Activated CD8-positive, alpha-beta T cell treated with anti-CD3 and anti-CD28 coated beads for 36 hours (primary cell): ENCODE data around the gene MTERF2. TPM values are rescaled to one million over a fixed set of nuclear protein-coding genes. Genes with fewer than 3 reads are reported as not detected.

Experiments used
- ATAC-seq: fragments of 200-7000 bp; cut with Tn5 transposase; one replicate; pipeline ENCODE4 v1.10.0; 2021; ENCODE audit warnings: mild to moderate bottlenecking, moderate library complexity
- CTCF ChIA-PET: fragments of 350-600 bp; sonication (Branson Sonifier 250); formaldehyde crosslinking; loops from one replicate; lab custom pipeline; 2021; ENCODE audit warnings: antibody characterized with exemption; lab: Charles Lee
- POLR2A ChIA-PET: fragments of 350-600 bp; sonication (Branson Sonifier 250); formaldehyde crosslinking; loops from one replicate; lab custom pipeline; 2021; ENCODE audit warnings: antibody characterized with exemption; lab: Charles Lee
- DNase-seq: peaks from one replicate; pipeline ENCODE4 v3.0.0-alpha.2; 2020
- H3K27ac Mint-ChIP-seq: one replicate; pipeline ENCODE4 v1.8.0; 2021; ENCODE audit warnings: mild to moderate bottlenecking, mixed read lengths
- H3K27me3 Mint-ChIP-seq: one replicate; pipeline ENCODE4 v1.8.0; 2021; ENCODE audit warnings: mixed read lengths
- H3K36me3 Mint-ChIP-seq: one replicate; pipeline ENCODE4 v1.8.0; 2021; ENCODE audit warnings: low read depth, mixed read lengths
- H3K4me1 Mint-ChIP-seq: one replicate; pipeline ENCODE4 v1.8.0; 2021; ENCODE audit warnings: low read depth, mixed read lengths
- H3K4me3 Mint-ChIP-seq: one replicate; pipeline ENCODE4 v1.8.0; 2021; ENCODE audit warnings: mild to moderate bottlenecking, moderate library complexity, mixed read lengths
- H3K9me3 Mint-ChIP-seq: one replicate; pipeline ENCODE4 v1.8.0; 2021; ENCODE audit warnings: mixed read lengths
- intact Hi-C: fragments of 100-400 bp; cut with micrococcal nuclease; formaldehyde crosslinking; loops from one replicate; pipeline ENCODE4 v1.10.0; 2022
- total RNA-seq, 2 experiments: library from RNA; stranded (reverse); gene quantifications; one replicate each; pipeline ENCODE4 v1.2.3, GENCODE V29; 2021
- TF ChIP-seq, protein P1 (sequence below): fragments of 200-600 bp; IDR thresholded peaks from one replicate; pipeline ENCODE4 v1.8.0; 2022; ENCODE audit warnings: antibody characterized with exemption, mild to moderate bottlenecking

MTERF2 gene
- total RNA-seq, 2 experiments from 2014 or later, result 4.8 to 5.9 TPM

DNA sequence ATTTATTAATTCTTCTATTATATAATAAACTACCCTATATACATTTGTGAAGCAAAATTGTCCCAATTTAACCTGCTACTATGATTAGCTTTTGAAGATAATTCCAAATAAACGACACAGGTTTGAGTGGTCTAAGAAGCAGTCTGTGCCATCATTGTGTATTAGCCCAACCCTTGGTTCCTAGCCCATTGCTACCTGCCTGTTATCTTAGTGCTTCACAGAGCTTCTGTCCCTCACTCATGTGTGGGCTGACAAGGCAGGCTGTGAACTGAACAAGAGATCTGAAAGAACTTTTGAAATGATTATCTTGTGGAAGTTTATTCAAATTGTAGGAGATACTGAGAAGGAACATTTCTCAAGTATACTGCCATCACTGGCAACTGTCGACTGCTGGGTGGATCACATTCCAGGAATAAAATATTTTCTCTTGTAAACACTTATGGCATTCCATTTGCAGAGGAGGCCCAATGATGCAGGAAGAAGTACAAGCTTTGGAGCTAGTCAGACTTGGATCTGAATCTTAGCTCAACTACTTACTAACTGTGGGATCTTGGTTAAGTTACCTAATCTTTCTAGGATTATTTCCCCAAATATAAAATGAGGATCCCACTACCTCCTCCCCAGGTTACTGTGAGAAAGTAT lies 7.8 kb upstream of the MTERF2 start:
- CTCF ChIA-PET, result no interaction called here
- H3K4me1 Mint-ChIP-seq, result no peaks in the 10 kb centered on the region
- H3K36me3 Mint-ChIP-seq, result peaks cover 24% of the 10 kb centered on the region
- no peak for DNase-seq
- TF ChIP-seq, protein P1, sequence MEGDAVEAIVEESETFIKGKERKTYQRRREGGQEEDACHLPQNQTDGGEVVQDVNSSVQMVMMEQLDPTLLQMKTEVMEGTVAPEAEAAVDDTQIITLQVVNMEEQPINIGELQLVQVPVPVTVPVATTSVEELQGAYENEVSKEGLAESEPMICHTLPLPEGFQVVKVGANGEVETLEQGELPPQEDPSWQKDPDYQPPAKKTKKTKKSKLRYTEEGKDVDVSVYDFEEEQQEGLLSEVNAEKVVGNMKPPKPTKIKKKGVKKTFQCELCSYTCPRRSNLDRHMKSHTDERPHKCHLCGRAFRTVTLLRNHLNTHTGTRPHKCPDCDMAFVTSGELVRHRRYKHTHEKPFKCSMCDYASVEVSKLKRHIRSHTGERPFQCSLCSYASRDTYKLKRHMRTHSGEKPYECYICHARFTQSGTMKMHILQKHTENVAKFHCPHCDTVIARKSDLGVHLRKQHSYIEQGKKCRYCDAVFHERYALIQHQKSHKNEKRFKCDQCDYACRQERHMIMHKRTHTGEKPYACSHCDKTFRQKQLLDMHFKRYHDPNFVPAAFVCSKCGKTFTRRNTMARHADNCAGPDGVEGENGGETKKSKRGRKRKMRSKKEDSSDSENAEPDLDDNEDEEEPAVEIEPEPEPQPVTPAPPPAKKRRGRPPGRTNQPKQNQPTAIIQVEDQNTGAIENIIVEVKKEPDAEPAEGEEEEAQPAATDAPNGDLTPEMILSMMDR, result no peak
- H3K27ac Mint-ChIP-seq, result no peak overlapping the region
- no peaks in the 10 kb centered on the region for H3K27me3 Mint-ChIP-seq
- H3K9me3 Mint-ChIP-seq, result no peaks in the 10 kb centered on the region
- ATAC-seq, result no peak
- POLR2A ChIA-PET, result no interaction called here
- no peak overlapping the region for H3K4me3 Mint-ChIP-seq
- intact Hi-C loops, result no loop called here

DNA sequence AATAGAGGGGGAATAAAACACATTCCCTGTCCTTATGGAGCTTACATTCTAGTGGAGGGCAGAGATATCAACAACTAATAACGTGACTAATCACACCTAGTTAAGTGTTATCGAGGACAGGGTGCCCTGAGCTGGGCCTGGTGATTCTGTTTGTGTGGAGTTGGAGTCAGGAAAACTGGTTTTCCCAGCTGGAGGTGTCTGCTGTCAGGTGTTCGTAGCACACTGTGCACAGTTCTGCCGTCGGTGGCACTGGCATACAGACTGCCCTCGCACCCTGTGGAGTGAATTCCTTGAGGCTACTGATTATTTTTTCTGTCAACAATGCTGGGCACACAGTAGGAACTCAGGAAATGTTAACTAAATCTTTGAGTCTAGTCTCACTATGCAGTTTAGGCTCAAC lies 900 bp upstream of the MTERF2 start:
- peaks cover 26% of the 10 kb centered on the region for H3K36me3 Mint-ChIP-seq
- no peak overlapping the region for H3K27ac Mint-ChIP-seq
- TF ChIP-seq, protein P1, result no peak
- intact Hi-C loops, result loop anchor here (10.0 kb wide), 1 partner anchor 107 kb away; the partner anchor contains the start of gene CRY1
- H3K4me1 Mint-ChIP-seq, result peaks cover 35% of the 10 kb centered on the region
- H3K27me3 Mint-ChIP-seq, result no peaks in the 10 kb centered on the region
- DNase-seq (no peak), ATAC-seq (no peak)
- peaks cover 16% of the 10 kb centered on the region for H3K9me3 Mint-ChIP-seq
- ChIA-PET POLR2A (no interaction called here), CTCF (no interaction called here)
- peak overlapping the region; percentile 90 for H3K4me3 Mint-ChIP-seq

DNA sequence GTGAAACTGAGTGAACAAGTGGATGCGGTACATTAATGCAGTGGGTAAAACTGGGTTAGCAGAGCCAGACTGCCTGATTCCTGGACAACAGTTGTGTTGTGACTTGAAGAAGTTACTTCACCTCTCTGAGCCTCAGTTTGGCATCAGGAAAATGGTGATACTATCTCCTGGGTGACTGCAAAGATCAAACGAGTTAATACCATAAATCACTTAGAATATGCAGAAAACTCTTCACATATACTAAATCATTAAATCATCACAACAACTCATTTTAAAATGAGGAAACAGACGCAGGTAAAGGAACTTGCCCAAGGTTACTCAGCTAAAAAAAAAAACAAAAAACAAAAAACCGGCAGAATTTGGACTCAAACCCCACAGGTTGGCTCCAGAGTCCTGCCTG lies 811 bp downstream of the MTERF2 start:
- H3K27me3 Mint-ChIP-seq, result no peaks in the 10 kb centered on the region
- DNase-seq, result no peak

DNA sequence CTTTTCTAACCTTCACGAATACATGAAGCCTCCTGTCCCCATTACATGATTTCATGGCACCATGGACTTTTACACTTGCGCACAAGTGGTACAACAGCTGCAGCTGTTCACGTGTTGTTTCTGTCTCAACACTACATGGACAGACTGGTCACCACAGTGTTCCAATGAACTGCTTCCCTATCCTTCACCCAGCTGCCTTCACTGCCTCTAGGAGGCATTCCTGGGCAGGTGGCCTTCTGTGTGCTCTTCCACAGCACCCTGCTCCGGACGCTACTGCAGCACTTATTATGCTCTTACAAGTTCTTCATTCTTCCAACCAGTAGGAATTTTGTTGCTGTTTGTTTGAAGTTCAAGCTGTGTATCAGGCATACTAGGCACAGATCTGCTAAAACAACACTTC lies 1.5 kb downstream of the MTERF2 start:
- Mint-ChIP-seq H3K4me1 (peaks cover 41% of the 10 kb centered on the region), H3K27ac (no peak overlapping the region), H3K9me3 (peaks cover 16% of the 10 kb centered on the region), H3K4me3 (peak overlapping the region; percentile 90), H3K27me3 (no peaks in the 10 kb centered on the region), H3K36me3 (peaks cover 24% of the 10 kb centered on the region)
- ChIA-PET POLR2A (interaction anchor here (0.6 to 3.4 kb wide), 3 partner anchors 29 to 416 kb away, joined by 3 to 11 read pairs (median 4); partner anchors contain the start of gene TMEM263), CTCF (no interaction called here)
- ATAC-seq (no peak), DNase-seq (no peak)
- intact Hi-C loops, result loop anchor here (10.0 kb wide), 1 partner anchor 109 kb away; the partner anchor contains the start of gene CRY1
- TF ChIP-seq, protein P1, result no peak

More for the DNA sequence above, 811 bp downstream of the MTERF2 start:
- Mint-ChIP-seq H3K36me3 (peaks cover 24% of the 10 kb centered on the region), H3K4me3 (peak overlapping the region; percentile 90), H3K27ac (peak overlapping the region; percentile 85), H3K9me3 (peaks cover 16% of the 10 kb centered on the region), H3K4me1 (peaks cover 39% of the 10 kb centered on the region)
- ChIA-PET POLR2A (interaction anchor here (0.9 to 3.4 kb wide), 3 partner anchors 12 to 31 kb away, joined by 3 to 11 read pairs (median 3); partner anchors contain the start of gene TMEM263), CTCF (interaction anchor here (1.1 to 1.3 kb wide), 2 partner anchors 30 to 119 kb away, joined by 4 read pairs; partner anchors contain the start of gene TMEM263)
- ATAC-seq, result no peak
- intact Hi-C loops, result loop anchor here (10.0 kb wide), 1 partner anchor 109 kb away; the partner anchor contains the start of gene CRY1
- TF ChIP-seq, protein P1, result no peak
